Brain microvascular endothelial cell (primary cell): ENCODE data around the gene TNFRSF18.
"Not testable (repeated sequence)": the region's sequence is repeated elsewhere in the genome, so short reads cannot be mapped to it uniquely, and the experiment has no call there.

Experiments used
- DNase-seq: peaks from one replicate; pipeline ENCODE4 v3.0.0-alpha.2; 2020
- H3K27ac ChIP-seq: fragments of 250-450 bp; sonication (Bioruptor Pico); 2 replicates; pipeline ENCODE4 v1.5.1; 2020; ENCODE audit warnings: mild to moderate bottlenecking, moderate library complexity
- H3K27me3 ChIP-seq: fragments of 250-450 bp; sonication (Bioruptor Pico); replicated peaks from 2 replicates; pipeline ENCODE4 v1.5.1; 2020; ENCODE audit warnings: mild to moderate bottlenecking
- H3K36me3 ChIP-seq: fragments of 250-450 bp; sonication (Bioruptor Pico); replicated peaks from 2 replicates; pipeline ENCODE4 v1.5.1; 2020; ENCODE audit warnings: mild to moderate bottlenecking
- H3K4me3 ChIP-seq: 2 replicates; pipeline ENCODE4 v1.5.1; 2011; ENCODE audit warnings: low read depth, mild to moderate bottlenecking, control low read depth, low read length, moderate library complexity
- CTCF ChIP-seq: IDR thresholded peaks from 2 replicates; pipeline ENCODE4 v1.5.1; 2011; ENCODE audit warnings: low read depth, mild to moderate bottlenecking, moderate library complexity, low read length, control low read depth, inconsistent platforms; ENCODE audit errors: missing control alignments
- in situ Hi-C: cut with HindIII; loops from 2 replicates; pipeline ENCODE4 v1.10.0; 2017; ENCODE audit warnings: low sequenced_read_pairs, low pct_ligation_motif_present

TNFRSF18 gene

GRCh38 chr1:1197188-1197500 is 9.2 kb downstream of the TNFRSF18 start:
- no peaks in the 10 kb centered on the region for H3K27me3 ChIP-seq

DNA sequence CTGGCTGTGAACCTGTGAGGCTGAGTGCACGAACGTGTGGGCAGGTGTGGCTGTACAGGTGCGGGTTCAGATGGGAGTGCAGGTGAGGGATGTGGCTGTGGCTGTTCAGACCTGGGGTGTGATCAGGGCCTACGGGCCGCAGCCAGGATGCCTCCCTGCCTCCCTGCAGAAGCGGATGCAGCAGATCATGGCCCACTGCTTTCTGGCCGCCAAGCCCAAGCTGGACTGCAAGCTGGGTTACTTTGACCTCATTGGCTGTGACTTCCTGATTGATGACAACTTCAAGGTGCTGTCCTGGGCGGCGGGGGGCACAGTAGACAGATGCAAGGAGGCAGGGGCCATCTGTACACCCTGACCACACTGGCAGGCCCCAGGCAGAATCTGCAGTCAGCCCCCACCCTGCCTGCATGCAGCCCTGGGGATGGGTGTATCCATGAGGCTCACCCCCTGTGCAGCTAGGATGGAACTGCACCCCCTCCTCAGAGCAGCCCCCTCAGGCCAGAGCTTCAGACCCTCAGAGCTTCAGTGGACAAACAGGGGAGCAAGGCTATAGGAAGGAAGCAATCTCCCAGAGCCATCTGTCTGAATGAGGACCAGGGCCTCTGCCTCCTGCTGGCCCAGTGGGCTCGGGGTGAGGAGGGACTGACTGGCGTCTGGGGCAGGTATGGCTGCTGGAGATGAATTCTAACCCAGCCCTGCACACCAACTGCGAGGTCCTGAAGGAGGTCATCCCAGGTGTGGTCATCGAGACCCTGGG is 9.8 kb downstream of the TNFRSF18 start:
- H3K27ac ChIP-seq, result no peak overlapping the region
- no peaks in the 10 kb centered on the region for H3K36me3 ChIP-seq
- H3K27me3 ChIP-seq, result no peaks in the 10 kb centered on the region
- TF ChIP-seq CTCF, result no peak
- H3K4me3 ChIP-seq, result no peak overlapping the region
- in situ Hi-C loops, result no loop called here
- no peak for DNase-seq

More at GRCh38 chr1:1197188-1197500, 9.2 kb downstream of the TNFRSF18 start:
- in situ Hi-C loops, result no loop called here
- TF ChIP-seq CTCF, result no peak
- no peak for DNase-seq
- Histone ChIP-seq H3K27ac (no peak overlapping the region), H3K4me3 (no peak overlapping the region), H3K36me3 (no peaks in the 10 kb centered on the region)

GRCh38 chr1:1195726-1196125 is 10.7 kb downstream of the TNFRSF18 start:
- H3K27me3 ChIP-seq, DNase-seq, H3K27ac ChIP-seq, H3K4me3 ChIP-seq, H3K36me3 ChIP-seq, in situ Hi-C loops: not testable (repeated sequence)

DNA sequence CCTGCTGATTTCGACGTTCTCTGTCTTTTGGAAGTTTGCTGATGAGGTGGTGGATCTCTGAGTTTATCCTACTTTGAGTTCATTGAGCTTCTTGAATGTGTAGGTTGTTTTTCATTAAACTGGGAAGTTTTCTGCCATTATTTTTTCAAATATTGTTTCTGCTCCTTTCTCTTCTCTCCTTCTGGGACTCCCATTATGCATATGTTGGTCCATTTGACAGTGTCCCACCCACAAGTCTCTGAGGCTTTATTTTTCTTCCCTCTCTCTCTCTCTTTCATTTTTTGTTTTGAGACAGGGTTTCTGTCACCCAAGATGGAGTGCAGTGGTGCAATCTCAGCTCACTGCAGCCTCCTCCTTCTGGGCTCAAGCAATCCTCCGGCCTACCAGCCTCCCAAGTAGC is 11.7 kb downstream of the TNFRSF18 start:
- DNase-seq, result no peak
- no peaks in the 10 kb centered on the region for H3K36me3 ChIP-seq
- no peak for TF ChIP-seq CTCF
- H3K27ac ChIP-seq, result no peak overlapping the region
- no peak overlapping the region for H3K4me3 ChIP-seq
- in situ Hi-C loops, result no loop called here
- no peaks in the 10 kb centered on the region for H3K27me3 ChIP-seq

GRCh38 chr1:1191734-1192133 is 14.7 kb downstream of the TNFRSF18 start:
- in situ Hi-C loops, result no loop called here
- H3K36me3 ChIP-seq, result no peaks in the 10 kb centered on the region
- TF ChIP-seq CTCF, result no peak
- DNase-seq, result no peak
- no peak overlapping the region for H3K4me3 ChIP-seq
- no peaks in the 10 kb centered on the region for H3K27me3 ChIP-seq
- H3K27ac ChIP-seq, result no peak overlapping the region

- in situ Hi-C loops, result no loop called here
- no peaks in the 10 kb centered on the region for H3K36me3 ChIP-seq
- TF ChIP-seq CTCF, result no peak
- H3K27ac ChIP-seq, result no peak overlapping the region
- no peak for DNase-seq
- no peak overlapping the region for H3K4me3 ChIP-seq
- H3K27me3 ChIP-seq, result no peaks in the 10 kb centered on the region
Observed at GRCh38 chr1:1189111-1189510, 17.3 kb downstream of the TNFRSF18 start.
